HCT116 (cell line): ENCODE data around the gene CDKN1A. TPM values are rescaled to one million over a fixed set of nuclear protein-coding genes. Genes with fewer than 3 reads are reported as not detected.

Experiments
- ATAC-seq: fragments of 200-7000 bp; cut with Tn5 transposase; 2 replicates; pipeline ENCODE4 v1.9.1; 2020; ENCODE audit warnings: mild to moderate bottlenecking, moderate library complexity
- BruUV-seq: library from RNA; stranded (reverse); fragments of 400-500 nt; replicated peaks from 2 replicates; lab custom pipeline; 2021; lab: Mats Ljungman, UMichigan
- CTCF ChIA-PET: fragments of 300-600 bp; sonication (Branson Sonifier 250); formaldehyde crosslinking; loops from one replicate; lab custom pipeline; 2021; ENCODE audit warnings: antibody characterized with exemption; lab: Charles Lee
- POLR2A ChIA-PET: fragments of 300-600, 350-600 bp; sonication (Branson Sonifier 250); formaldehyde crosslinking; loops from one replicate; lab custom pipeline; 2021; ENCODE audit warnings: antibody characterized with exemption; lab: Charles Lee
- RAD21 ChIA-PET, 2 experiments: fragments of 300-600 bp; sonication (Branson Sonifier 250); formaldehyde crosslinking; loops; one replicate each; lab custom pipeline; 2023; ENCODE audit warnings: low total read pairs in 2 of 2; ENCODE audit not compliant: uncharacterized antibody in 2 of 2, unreplicated experiment in 2 of 2, low non-redundant PET in 1 of 2; lab: Charles Lee
- DNase-seq: peaks from one replicate; pipeline ENCODE4 v3.0.0-alpha.2; 2010; ENCODE audit warnings: low read depth, low spot score
- H2AFZ ChIP-seq: fragments of 200-600 bp; shearing (Covaris generic), sonication (generic); 2 replicates; pipeline ENCODE4 v1.6.1; 2017; ENCODE audit warnings: low read depth, mixed run types, mixed read lengths, antibody characterized with exemption, low read length; ENCODE audit not compliant: poor library complexity, severe bottlenecking
- H3K27ac ChIP-seq: 2 replicates; pipeline ENCODE4 v1.5.1; 2012; ENCODE audit warnings: low read depth, low read length
- H3K27me3 ChIP-seq: fragments of 200-600 bp; sonication (generic); 2 replicates; pipeline ENCODE4 v1.6.1; 2016; ENCODE audit warnings: mixed run types, low read length, mixed read lengths; ENCODE audit not compliant: insufficient read depth
- H3K36me3 ChIP-seq, 2 experiments: fragments of 200-500 bp in 1 of 2; fragments of 200-600 bp in 1 of 2; sonication (Bioruptor generic) in 1 of 2; sonication (generic) in 1 of 2; 2 replicates each; pipeline versions ENCODE4 v1.5.1 to v1.6.1; 2014 to 2016; ENCODE audit warnings: low read length in 2 of 2, inconsistent platforms in 1 of 2, mixed read lengths in 1 of 2, mixed run types in 1 of 2; ENCODE audit not compliant: insufficient read depth in 2 of 2, control insufficient read depth in 1 of 2
- H3K4me1 ChIP-seq, 2 experiments: fragments of 200-600 bp in 1 of 2; sonication (generic) in 1 of 2; 2 replicates each; pipeline versions ENCODE4 v1.5.1 to v1.6.1; 2012 to 2017; ENCODE audit warnings: low read length in 2 of 2, inconsistent platforms in 1 of 2, mild to moderate bottlenecking in 1 of 2, mixed read lengths in 1 of 2, mixed run types in 1 of 2, moderate library complexity in 1 of 2; ENCODE audit not compliant: insufficient read depth in 2 of 2, control insufficient read depth in 1 of 2
- H3K4me2 ChIP-seq: fragments of 200-600 bp; sonication (generic); 2 replicates; pipeline ENCODE4 v1.6.1; 2017; ENCODE audit warnings: mixed run types, low read length, mixed read lengths
- H3K4me3 ChIP-seq, 2 experiments: fragments of 200-600 bp in 1 of 2; sonication (generic) in 1 of 2; replicated peaks in 1 of 2; 2 replicates each; pipeline ENCODE4 v1.5.1; 2011 to 2016; ENCODE audit warnings: low read length in 2 of 2, control low read depth in 1 of 2, low read depth in 1 of 2, mild to moderate bottlenecking in 1 of 2, mixed read lengths in 1 of 2, mixed run types in 1 of 2
- H3K79me2 ChIP-seq: fragments of 200-600 bp; sonication (generic); 2 replicates; pipeline ENCODE4 v1.6.1; 2017; ENCODE audit warnings: mild to moderate bottlenecking, mixed run types, low read length, moderate library complexity, mixed read lengths; ENCODE audit not compliant: insufficient read depth
- H3K9ac ChIP-seq: fragments of 200-600 bp; sonication (generic); 2 replicates; pipeline ENCODE4 v1.6.1; 2016; ENCODE audit warnings: low read length, mixed read lengths
- H3K9me2 ChIP-seq: fragments of 200-600 bp; sonication (generic), shearing (Covaris generic); 2 replicates; pipeline ENCODE4 v1.6.1; 2017; ENCODE audit warnings: mixed run types, mild to moderate bottlenecking, moderate library complexity; ENCODE audit not compliant: insufficient read depth
- H3K9me3 ChIP-seq, 2 experiments: fragments of 200-500 bp in 1 of 2; fragments of 200-600 bp in 1 of 2; sonication (Bioruptor generic) in 1 of 2; sonication (generic) in 1 of 2; 2 replicates each; pipeline ENCODE4 v1.6.1; 2014 to 2017; ENCODE audit warnings: low read length in 2 of 2, mixed read lengths in 2 of 2, inconsistent platforms in 1 of 2, low read depth in 1 of 2, mild to moderate bottlenecking in 1 of 2, mixed run types in 1 of 2, moderate library complexity in 1 of 2; ENCODE audit not compliant: control insufficient read depth in 1 of 2, insufficient read depth in 1 of 2
- H4K20me1 ChIP-seq: fragments of 200-600 bp; sonication (generic), shearing (Covaris generic); 2 replicates; pipeline ENCODE4 v1.6.1; 2017; ENCODE audit warnings: mixed run types, mild to moderate bottlenecking, moderate library complexity; ENCODE audit not compliant: insufficient read depth
- CBX3 ChIP-seq: IDR thresholded peaks from 2 replicates; pipeline ENCODE4 v1.6.1; 2012; ENCODE audit warnings: low read depth
- ELF1 ChIP-seq: IDR thresholded peaks from 2 replicates; pipeline ENCODE4 v1.6.1; 2012; ENCODE audit warnings: low read depth, borderline replicate concordance
- EZH2 ChIP-seq: fragments of 200-600 bp; sonication (generic); IDR thresholded peaks from 2 replicates; pipeline ENCODE4 v1.6.1; 2017; ENCODE audit warnings: antibody characterized with exemption, mixed run types
- EZH2phosphoT487 ChIP-seq: fragments of 200-600 bp; IDR thresholded peaks from 2 replicates; pipeline ENCODE4 v1.6.1; 2018; ENCODE audit warnings: antibody characterized with exemption, borderline replicate concordance
- FOSL1 ChIP-seq: IDR thresholded peaks from 2 replicates; pipeline ENCODE4 v1.6.1; 2012; ENCODE audit warnings: low read depth
- SRF ChIP-seq: IDR thresholded peaks from 2 replicates; pipeline ENCODE4 v1.6.1; 2012; ENCODE audit warnings: low read depth
- TCF7L2 ChIP-seq: IDR thresholded peaks from 2 replicates; pipeline ENCODE4 v1.7.0; 2011; ENCODE audit warnings: borderline replicate concordance, inconsistent platforms; ENCODE audit not compliant: insufficient read depth, insufficient read length; ENCODE audit errors: extremely low read depth
- YY1 ChIP-seq: IDR thresholded peaks from 2 replicates; pipeline ENCODE4 v1.6.1; 2011; ENCODE audit warnings: low read length, low read depth, moderate library complexity, mild to moderate bottlenecking; ENCODE audit not compliant: insufficient replicate concordance; ENCODE audit errors: extremely low read depth
- ZNF274 ChIP-seq: fragments of 200-500 bp; sonication (Bioruptor generic); IDR thresholded peaks from 2 replicates; pipeline ENCODE4 v1.6.1; 2014; ENCODE audit warnings: mild to moderate bottlenecking, low read depth, low read length, inconsistent platforms
- intact Hi-C: fragments of 100-400 bp; cut with micrococcal nuclease; formaldehyde crosslinking; loops from 2 replicates; pipeline ENCODE4 v1.10.0; 2022
- total RNA-seq: library from RNA; stranded (reverse); gene quantifications from one replicate; pipeline ENCODE4 v1.2.1, GENCODE V29; 2021; ENCODE audit not compliant: unreplicated experiment
- TF ChIP-seq, protein P1 (sequence below): IDR thresholded peaks from 2 replicates; pipeline ENCODE4 v1.6.1; 2012

Gene CDKN1A
- total RNA-seq, 1 experiment from 2014 or later: 179 TPM

DNA sequence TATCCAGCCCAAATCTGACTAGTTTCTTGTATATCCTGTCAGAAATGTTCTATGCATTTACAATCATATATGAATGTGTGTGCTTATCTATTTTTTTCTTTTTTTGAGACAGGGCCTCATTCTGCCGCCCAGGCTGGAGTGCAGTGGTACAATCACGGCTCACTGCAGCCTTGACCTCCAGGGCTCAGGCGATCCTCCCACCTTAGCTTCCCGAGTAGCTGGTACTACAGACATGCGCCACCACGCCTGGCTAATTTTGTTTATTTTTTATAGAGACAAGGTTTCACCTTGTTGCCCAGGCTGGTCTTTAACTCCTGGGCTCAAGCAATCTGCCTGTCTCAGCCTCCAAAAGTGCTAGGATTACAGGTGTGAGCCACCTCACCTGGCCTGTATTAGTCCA lies 16.1 kb downstream of the CDKN1A start:
- Histone ChIP-seq H3K9me3 (no peaks in the 10 kb centered on the region), H3K79me2 (no peaks in the 10 kb centered on the region), H3K9me2 (no peaks in the 10 kb centered on the region), H3K4me2 (no peak overlapping the region), H3K27ac (no peak overlapping the region), H3K4me1 (no peaks in the 10 kb centered on the region), H3K27me3 (no peaks in the 10 kb centered on the region), H3K9ac (no peak overlapping the region), H2AFZ (no peak overlapping the region), H4K20me1 (no peaks in the 10 kb centered on the region), H3K4me3 (no peak overlapping the region), H3K36me3 (no peaks in the 10 kb centered on the region)
- RAD21 ChIA-PET: no interaction called here
- DNase-seq (no peak), ATAC-seq (no peak)
- CTCF ChIA-PET: no interaction called here
- no peak for TF ChIP-seq SRF
- no peak for TF ChIP-seq TCF7L2
- no peak for TF ChIP-seq ELF1
- no peak for TF ChIP-seq EZH2
- no peak for TF ChIP-seq EZH2phosphoT487
- TF ChIP-seq, protein P1, sequence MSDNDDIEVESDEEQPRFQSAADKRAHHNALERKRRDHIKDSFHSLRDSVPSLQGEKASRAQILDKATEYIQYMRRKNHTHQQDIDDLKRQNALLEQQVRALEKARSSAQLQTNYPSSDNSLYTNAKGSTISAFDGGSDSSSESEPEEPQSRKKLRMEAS: no peak
- no peak for TF ChIP-seq CBX3
- no peak for TF ChIP-seq ZNF274
- TF ChIP-seq FOSL1: no peak
- no peak for TF ChIP-seq YY1
- POLR2A ChIA-PET: no interaction called here
- no TSS peak for BruUV-seq
- intact Hi-C loops: no loop called here

DNA sequence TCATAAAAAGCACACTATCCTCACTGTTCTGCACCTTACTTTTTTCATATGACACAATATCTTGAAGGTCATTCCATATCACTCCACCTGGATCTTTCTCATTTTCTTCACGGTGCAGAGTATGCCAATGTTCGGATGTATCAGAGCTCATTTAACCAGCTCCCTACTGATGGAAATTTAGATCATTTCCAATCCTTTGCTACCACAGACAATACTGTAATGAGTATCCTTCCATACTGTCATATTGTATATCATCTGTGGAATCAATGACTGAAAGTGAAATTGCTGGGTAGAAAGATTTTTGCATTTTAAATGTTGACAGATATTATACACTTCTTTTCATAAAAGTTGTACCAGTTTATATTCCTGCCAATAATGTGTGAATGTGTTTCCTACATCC lies 16.9 kb downstream of the CDKN1A start:
- no peak for DNase-seq
- no peak overlapping the region for H3K27ac ChIP-seq
- H2AFZ ChIP-seq: no peak overlapping the region
- ATAC-seq: no peak
- no peaks in the 10 kb centered on the region for H3K9me3 ChIP-seq
- H3K36me3 ChIP-seq: no peaks in the 10 kb centered on the region
- no peaks in the 10 kb centered on the region for H3K9me2 ChIP-seq
- H3K4me1 ChIP-seq: no peaks in the 10 kb centered on the region
- BruUV-seq: no TSS peak
- RAD21 ChIA-PET: no interaction called here
- H3K27me3 ChIP-seq: no peaks in the 10 kb centered on the region
- CTCF ChIA-PET: no interaction called here
- POLR2A ChIA-PET: interaction anchor here (0.7 kb wide), 1 partner anchor 16 kb away, joined by 3 read pairs; no protein-coding TSS in a partner anchor
- intact Hi-C loops: no loop called here
- H3K4me3 ChIP-seq: no peak overlapping the region
- H3K4me2 ChIP-seq: no peak overlapping the region
- TF ChIP-seq ELF1: no peak
- H3K79me2 ChIP-seq: no peaks in the 10 kb centered on the region
- H3K9ac ChIP-seq: no peak overlapping the region
- no peaks in the 10 kb centered on the region for H4K20me1 ChIP-seq
